Ascending aorta (tissue), 2 donors: ENCODE data around the gene LCNL1. TPM values are rescaled to one million over a fixed set of nuclear protein-coding genes. Genes with fewer than 3 reads are reported as not detected.

Experiments
- DNase-seq, 2 donors: peaks; one replicate each; pipeline ENCODE4 v3.0.0-alpha.2; 2019; ENCODE audit warnings: low spot score in 2 of 2
- H3K27ac ChIP-seq, 2 donors: fragments of 200-600 bp; sonication (generic); one replicate each; pipeline ENCODE4 v1.5.1; 2016 to 2017; ENCODE audit warnings: mild to moderate bottlenecking in 1 of 2
- H3K27me3 ChIP-seq: fragments of 200-600 bp; sonication (generic); one replicate; pipeline ENCODE4 v1.5.1; 2017
- H3K36me3 ChIP-seq, 2 donors: fragments of 200-600 bp; sonication (generic); one replicate each; pipeline ENCODE4 v1.5.1; 2016
- H3K4me1 ChIP-seq, 2 donors: fragments of 200-600 bp; sonication (generic); one replicate each; pipeline ENCODE4 v1.5.1; 2016 to 2017; ENCODE audit warnings: mild to moderate bottlenecking in 1 of 2
- H3K4me3 ChIP-seq, 2 donors: fragments of 200-600 bp; sonication (generic); one replicate each; pipeline ENCODE4 v1.5.1; 2016 to 2017; ENCODE audit warnings: mild to moderate bottlenecking in 1 of 2
- H3K9me3 ChIP-seq, 2 donors: fragments of 200-600 bp; sonication (generic); one replicate each; pipeline ENCODE4 v1.5.1; 2016
- CTCF ChIP-seq, 3 experiments: fragments of 200-600 bp in 2 of 3; fragments of 450-650 bp in 1 of 3; sonication (generic) in 2 of 3; IDR thresholded peaks; one replicate each; pipeline ENCODE4 v1.5.1; 2016 to 2019; ENCODE audit warnings: antibody characterized with exemption in 3 of 3, mild to moderate bottlenecking in 1 of 3, moderate library complexity in 1 of 3
- intact Hi-C: fragments of 100-400 bp; cut with DNase I; formaldehyde crosslinking; loops from one replicate; pipeline ENCODE4 v1.15.1; 2023
- total RNA-seq: library from RNA; depleted of rRNA; stranded (reverse); fragments of >200 nt; gene quantifications from one replicate; pipeline ENCODE4 v1.1.0, GENCODE V29; 2016

The LCNL1 gene
- total RNA-seq, 1 donor from 2014 or later = not detected

- TF ChIP-seq CTCF (IDR thresholded peaks at IDR 0.05) = no peak
- no peaks in the 10 kb centered on the region for H3K27me3 ChIP-seq
- DNase-seq = no peak
- H3K9me3 ChIP-seq = no peaks in the 10 kb centered on the region
- no peaks in the 10 kb centered on the region for H3K4me1 ChIP-seq
- no peaks in the 10 kb centered on the region for H3K36me3 ChIP-seq
- no peak overlapping the region for H3K4me3 ChIP-seq
- no peak overlapping the region for H3K27ac ChIP-seq
- intact Hi-C loops = no loop called here
Observed at GRCh38 chr9:136971746-136972145, 11.0 kb upstream of the LCNL1 start.

- intact Hi-C loops = no loop called here
- no peaks in the 10 kb centered on the region for H3K9me3 ChIP-seq
- TF ChIP-seq CTCF (IDR thresholded peaks at IDR 0.05) = no peak
Observed at GRCh38 chr9:136972335-136972734, 10.5 kb upstream of the LCNL1 start.

GRCh38 chr9:136972743-136973142 lies 10.1 kb upstream of the LCNL1 start:
- no peak for DNase-seq
- Histone ChIP-seq H3K36me3 (no peaks in the 10 kb centered on the region), H3K27me3 (no peaks in the 10 kb centered on the region), H3K27ac (no peak overlapping the region), H3K9me3 (no peaks in the 10 kb centered on the region), H3K4me1 (peaks cover 3% of the 10 kb centered on the region in 2 donors), H3K4me3 (no peak overlapping the region)
- TF ChIP-seq CTCF (IDR thresholded peaks at IDR 0.05) = no peak
- intact Hi-C loops = no loop called here

More at GRCh38 chr9:136972335-136972734, 10.5 kb upstream of the LCNL1 start:
- H3K27ac ChIP-seq = no peak overlapping the region
- no peaks in the 10 kb centered on the region for H3K36me3 ChIP-seq
- DNase-seq = no peak
- H3K4me1 ChIP-seq = no peaks in the 10 kb centered on the region
- H3K4me3 ChIP-seq = no peak overlapping the region
- no peaks in the 10 kb centered on the region for H3K27me3 ChIP-seq

GRCh38 chr9:136973618-136974617 lies 8.9 kb upstream of the LCNL1 start:
- Histone ChIP-seq H3K27ac (no peak overlapping the region), H3K36me3 (no peaks in the 10 kb centered on the region), H3K27me3 (no peaks in the 10 kb centered on the region), H3K4me1 (peaks cover 7 to 8% of the 10 kb centered on the region in 2 donors), H3K4me3 (no peak overlapping the region), H3K9me3 (no peaks in the 10 kb centered on the region)
- no peak for DNase-seq
- TF ChIP-seq CTCF (IDR thresholded peaks at IDR 0.05) = no peak
- intact Hi-C loops = no loop called here

- H3K27ac ChIP-seq = no peak overlapping the region
- no peaks in the 10 kb centered on the region for H3K36me3 ChIP-seq
- no peaks in the 10 kb centered on the region for H3K9me3 ChIP-seq
- no peak for DNase-seq
- no peak for TF ChIP-seq CTCF (IDR thresholded peaks at IDR 0.05)
- H3K4me1 ChIP-seq = peaks cover 7 to 8% of the 10 kb centered on the region in 2 donors
- no peak overlapping the region for H3K4me3 ChIP-seq
- no peaks in the 10 kb centered on the region for H3K27me3 ChIP-seq
- intact Hi-C loops = no loop called here
Observed at GRCh38 chr9:136974817-136975535, 7.8 kb upstream of the LCNL1 start.
